Testis (tissue), 3 donors: ENCODE results near the gene LAMTOR2. TPM values are rescaled to one million over a fixed set of nuclear protein-coding genes. Genes with fewer than 3 reads are reported as not detected.

Source experiments
- DNase-seq: peaks from one replicate; pipeline ENCODE4 v3.0.0-alpha.2; 2019
- H3K27ac ChIP-seq, 2 donors: fragments of 200-600 bp; sonication (generic); one replicate each; pipeline ENCODE4 v1.5.1; 2019
- H3K27me3 ChIP-seq: fragments of 200-600 bp; sonication (generic); one replicate; pipeline ENCODE4 v1.5.1; 2019
- H3K36me3 ChIP-seq: fragments of 200-600 bp; sonication (generic); one replicate; pipeline ENCODE4 v1.5.1; 2017; ENCODE audit warnings: low read depth; ENCODE audit errors: missing control alignments
- H3K4me1 ChIP-seq: fragments of 200-600 bp; sonication (generic); one replicate; pipeline ENCODE4 v1.5.1; 2019
- H3K4me3 ChIP-seq, 2 donors: fragments of 200-600 bp; sonication (generic); one replicate each; pipeline ENCODE4 v1.5.1; 2017 to 2019
- H3K9me3 ChIP-seq: fragments of 200-600 bp; sonication (generic); one replicate; pipeline ENCODE4 v1.5.1; 2017
- CTCF ChIP-seq, 3 experiments: fragments of 450-650 bp in 2 of 3; fragments of 200-600 bp in 1 of 3; sonication (generic) in 1 of 3; IDR thresholded peaks; one replicate each; pipeline ENCODE4 v1.5.1; 2016 to 2019; ENCODE audit warnings: antibody characterized with exemption in 3 of 3, mild to moderate bottlenecking in 2 of 3, moderate library complexity in 1 of 3
- POLR2A ChIP-seq: fragments of 450-650 bp; IDR thresholded peaks from one replicate; pipeline ENCODE4 v1.6.1; 2017; ENCODE audit warnings: antibody characterized with exemption, mild to moderate bottlenecking, moderate library complexity
- WGBS, 2 donors: methylation state at CpG; one replicate each; pipeline ENCODE4 v1.1.5; 2018; 5-methylcytosine and 5-hydroxymethylcytosine counted together
- intact Hi-C: fragments of 100-400 bp; cut with DNase I; formaldehyde crosslinking; loops from one replicate; pipeline ENCODE4 v1.15.1; 2023; ENCODE audit warnings: low total_unique reads
- polyA plus RNA-seq: library from polyadenylated mRNA; stranded (reverse); fragments of 350-450 nt; fragmentation: Illumina TruSeq; extraction: RNeasy Lipid Tissue Mini Kit (QIAGEN cat#74804); gene quantifications from one replicate; pipeline ENCODE4 v1.2.3, GENCODE V29; 2014; ENCODE audit warnings: low read depth, low replicate concordance; ENCODE audit not compliant: insufficient read depth
- total RNA-seq, 2 donors: library from RNA; depleted of rRNA; stranded (reverse); fragments of >200 nt; gene quantifications; one replicate each; pipeline ENCODE4 v1.2.3, GENCODE V29; 2016

Gene LAMTOR2
- total and polyA plus RNA-seq, 3 donors from 2014 or later: 47.6 to 55.5 (median 50.4) TPM

DNA sequence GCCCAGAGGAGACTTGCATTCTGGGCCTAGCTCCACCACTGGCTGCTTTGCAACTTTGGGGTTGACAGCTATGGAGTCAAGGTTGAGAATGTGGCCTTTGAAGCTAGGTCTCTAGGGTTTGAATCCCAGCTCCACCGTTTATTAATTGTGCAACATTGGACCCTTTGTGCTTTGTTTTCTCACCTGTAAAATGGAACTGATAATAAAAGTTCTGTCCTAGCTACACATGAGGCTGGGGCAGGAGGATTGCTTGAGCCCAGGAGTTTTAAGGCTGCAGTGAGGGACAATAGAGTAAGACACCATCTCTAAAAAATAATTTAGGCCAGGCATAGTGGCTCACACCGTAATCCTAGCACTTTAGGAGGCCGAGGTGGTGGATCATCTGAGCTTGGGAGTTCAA lies 44.7 kb downstream of the LAMTOR2 start:
- Histone ChIP-seq H3K36me3 (no peaks in the 10 kb centered on the region), H3K4me3 (no peak overlapping the region), H3K9me3 (no peaks in the 10 kb centered on the region), H3K27me3 (no peaks in the 10 kb centered on the region), H3K27ac (no peak overlapping the region), H3K4me1 (peaks cover 37% of the 10 kb centered on the region)
- intact Hi-C loops: loop anchor here (5.0 kb wide), 1 partner anchor 38 kb away; no protein-coding TSS in a partner anchor
- 79 to 83% methylated on average over 3 of the region's 3 CpGs for WGBS, 2 donors
- DNase-seq: no peak
- TF ChIP-seq CTCF (IDR thresholded peaks at IDR 0.05) (no peak), POLR2A (no peak)

- no peak for TF ChIP-seq POLR2A
- no peaks in the 10 kb centered on the region for H3K27me3 ChIP-seq
- H3K4me3 ChIP-seq: no peak overlapping the region
- 65 to 67% methylated on average over 4 of the region's 4 CpGs for WGBS, 2 donors
- peaks cover 48% of the 10 kb centered on the region for H3K4me1 ChIP-seq
- no peak for DNase-seq
- no peak overlapping the region for H3K27ac ChIP-seq
- no peaks in the 10 kb centered on the region for H3K36me3 ChIP-seq
- intact Hi-C loops: no loop called here
- H3K9me3 ChIP-seq: no peaks in the 10 kb centered on the region
These were observed 45.8 kb downstream of the LAMTOR2 start for GRCh38 chr1:156100205-156100995.

DNA sequence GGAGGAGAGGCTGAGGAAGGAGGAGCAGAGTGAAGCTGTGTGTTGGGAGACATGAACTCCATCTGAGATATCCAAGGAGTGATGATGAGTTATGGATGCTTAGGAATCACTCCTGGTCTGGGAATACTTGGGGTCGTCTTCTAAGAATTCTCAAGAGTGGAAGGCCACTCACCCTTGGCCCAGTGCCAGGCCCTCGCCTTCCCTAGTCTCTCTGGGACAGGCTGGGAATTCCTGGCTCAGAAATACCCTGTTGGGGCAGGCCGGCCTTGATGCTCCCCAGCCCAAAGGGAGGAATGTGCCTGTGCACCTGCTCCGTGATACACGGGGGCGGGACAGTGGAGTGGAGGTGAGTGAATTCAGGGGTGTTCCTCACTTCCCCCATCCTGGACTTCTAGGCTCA lies 47.3 kb downstream of the LAMTOR2 start:
- 33 to 60% methylated on average over 2 to 6 of the region's 6 CpGs for WGBS, 2 donors
- intact Hi-C loops: no loop called here
- Histone ChIP-seq H3K4me1 (peaks cover 55% of the 10 kb centered on the region), H3K9me3 (no peaks in the 10 kb centered on the region), H3K4me3 (no peak overlapping the region), H3K36me3 (no peaks in the 10 kb centered on the region), H3K27me3 (no peaks in the 10 kb centered on the region), H3K27ac (peak overlapping the region in 1 of 2 donors; percentile 97)
- DNase-seq: no peak
- TF ChIP-seq POLR2A (no peak), CTCF (IDR thresholded peaks at IDR 0.05) (no peak)

DNA sequence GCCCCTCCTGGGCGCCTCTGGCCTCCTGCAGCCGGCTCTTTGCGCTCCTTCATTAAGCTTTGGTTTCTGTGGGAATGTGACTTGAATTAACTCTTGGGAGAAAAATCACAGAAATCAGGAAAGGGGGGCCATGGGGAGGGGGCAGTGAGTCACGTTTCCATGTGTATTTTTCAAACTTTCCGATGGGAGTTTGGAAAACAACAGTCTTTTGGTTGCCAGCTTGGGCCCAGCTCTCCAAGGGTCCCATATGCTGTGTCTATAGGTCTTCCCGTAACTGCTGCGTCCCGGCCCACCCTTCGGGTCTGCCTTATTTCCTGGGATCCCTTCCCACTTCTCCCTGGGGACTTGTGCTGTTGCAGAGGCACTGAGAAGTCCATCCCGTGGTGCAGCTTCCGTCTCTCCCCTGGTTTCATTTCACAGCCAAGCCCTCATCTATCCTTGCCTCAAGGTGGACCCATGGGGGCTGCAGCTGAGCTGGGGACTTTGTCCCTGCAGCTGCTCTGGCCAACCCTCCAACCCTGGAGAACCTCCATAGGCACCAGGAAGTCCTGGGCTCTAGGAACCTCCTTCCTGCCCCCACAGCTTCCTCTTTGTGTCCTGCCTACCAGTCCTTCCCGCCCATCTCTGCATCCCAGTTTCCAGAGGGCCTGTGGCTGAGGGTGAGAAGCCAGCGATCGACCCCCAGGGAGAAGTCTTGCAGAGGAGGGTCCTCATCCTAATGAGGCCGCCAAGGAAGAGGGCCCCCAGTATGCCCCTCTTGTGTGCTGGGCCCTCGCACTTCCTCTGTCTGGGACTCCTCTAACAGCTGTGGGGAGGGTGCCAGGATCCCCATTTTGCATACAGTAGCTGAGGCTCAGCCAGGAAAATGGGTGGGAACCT lies 48.3 kb downstream of the LAMTOR2 start:
- intact Hi-C loops: no loop called here
- no peaks in the 10 kb centered on the region for H3K36me3 ChIP-seq
- no peak for DNase-seq
- no peak for TF ChIP-seq POLR2A
- TF ChIP-seq CTCF (IDR thresholded peaks at IDR 0.05): no peak
- no peaks in the 10 kb centered on the region for H3K27me3 ChIP-seq
- no peak overlapping the region for H3K4me3 ChIP-seq
- H3K9me3 ChIP-seq: no peaks in the 10 kb centered on the region
- H3K4me1 ChIP-seq: peaks cover 56% of the 10 kb centered on the region
- WGBS, 2 donors: 73 to 80% methylated on average over 14 to 16 of the region's 16 CpGs
- H3K27ac ChIP-seq: peak overlapping the region in 1 of 2 donors; percentile 97

- Histone ChIP-seq H3K9me3 (no peaks in the 10 kb centered on the region), H3K4me1 (peaks cover 56% of the 10 kb centered on the region), H3K27ac (peak overlapping the region; percentile 59 to 97), H3K27me3 (no peaks in the 10 kb centered on the region), H3K4me3 (no peak overlapping the region), H3K36me3 (no peaks in the 10 kb centered on the region)
- no peak for TF ChIP-seq POLR2A
- intact Hi-C loops: no loop called here
- WGBS, 2 donors: 57 to 76% methylated on average over 7 to 9 of the region's 9 CpGs
- no peak for DNase-seq
These were observed 49.0 kb downstream of the LAMTOR2 start for GRCh38 chr1:156103521-156103947.
